GM18508 (cell line): ENCODE results near the gene NIPSNAP2.
"Not testable (repeated sequence)": the region's sequence is repeated elsewhere in the genome, so short reads cannot be mapped to it uniquely, and the experiment has no call there.

Experiments
- ATAC-seq: cut with Tn5 transposase; IDR thresholded peaks from one replicate; pipeline ENCODE4 v1.9.1; 2021; ENCODE audit warnings: moderate number of reproducible peaks; ENCODE audit not compliant: insufficient read depth, unreplicated experiment

The NIPSNAP2 gene

GRCh38 chr7:56045758-56046157, 81.4 kb downstream of the NIPSNAP2 start:
- ATAC-seq = not testable (repeated sequence)

- ATAC-seq = no peak
Observed at GRCh38 chr7:56046721-56047445, 82.5 kb downstream of the NIPSNAP2 start.

DNA sequence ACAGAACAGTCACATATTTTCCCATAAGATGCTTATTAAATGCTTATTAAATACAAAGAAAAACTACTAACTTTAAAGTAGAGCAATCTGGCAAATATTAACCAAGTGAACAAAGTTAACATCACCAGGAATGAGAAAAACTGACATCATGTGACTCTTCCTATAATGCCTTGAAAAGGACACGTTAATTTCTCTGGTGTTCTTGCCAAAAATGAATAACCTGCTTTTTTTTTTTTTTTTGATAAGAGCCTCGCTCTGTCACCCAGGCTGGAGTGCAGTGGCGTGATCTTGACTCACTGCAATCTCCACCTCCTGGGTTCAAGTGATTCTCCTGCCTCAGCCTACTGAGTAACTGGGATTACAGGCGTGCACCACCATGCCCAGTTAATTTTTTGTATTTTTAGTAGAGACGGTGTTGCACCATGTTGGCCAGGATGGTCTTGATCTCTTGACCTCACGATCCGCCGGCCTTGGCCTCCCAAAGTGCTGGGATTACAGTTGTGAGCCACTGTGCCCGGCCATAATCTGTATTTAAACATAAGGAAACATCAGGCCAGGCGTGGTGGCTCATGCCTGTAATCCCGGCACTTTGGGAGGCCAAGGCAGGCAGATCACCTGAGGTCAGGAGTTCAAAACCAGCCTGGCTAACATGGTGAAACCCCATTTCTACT, 83.2 kb downstream of the NIPSNAP2 start:
- ATAC-seq = not testable (repeated sequence)

- ATAC-seq = no peak
Observed at GRCh38 chr7:56048245-56048644, 83.9 kb downstream of the NIPSNAP2 start.

- not testable (repeated sequence) for ATAC-seq
Observed at GRCh38 chr7:56048763-56049162, 84.4 kb downstream of the NIPSNAP2 start.
